HG03432 (cell line): Measurements from ENCODE around the gene FAM114A1.
A peak's percentile ranks its signal among the peaks of the same experiment; 100 is the strongest.
"Not testable (repeated sequence)": the region's sequence is repeated elsewhere in the genome, so short reads cannot be mapped to it uniquely, and the experiment has no call there.

Experiments
- ATAC-seq: cut with Tn5 transposase; IDR thresholded peaks from one replicate; pipeline ENCODE4 v1.9.1; 2021; ENCODE audit warnings: mild to moderate bottlenecking, moderate library complexity; ENCODE audit not compliant: unreplicated experiment

The FAM114A1 gene

GRCh38 chr4:38928974-38929373 is 61.4 kb downstream of the FAM114A1 start:
- ATAC-seq = no peak

DNA sequence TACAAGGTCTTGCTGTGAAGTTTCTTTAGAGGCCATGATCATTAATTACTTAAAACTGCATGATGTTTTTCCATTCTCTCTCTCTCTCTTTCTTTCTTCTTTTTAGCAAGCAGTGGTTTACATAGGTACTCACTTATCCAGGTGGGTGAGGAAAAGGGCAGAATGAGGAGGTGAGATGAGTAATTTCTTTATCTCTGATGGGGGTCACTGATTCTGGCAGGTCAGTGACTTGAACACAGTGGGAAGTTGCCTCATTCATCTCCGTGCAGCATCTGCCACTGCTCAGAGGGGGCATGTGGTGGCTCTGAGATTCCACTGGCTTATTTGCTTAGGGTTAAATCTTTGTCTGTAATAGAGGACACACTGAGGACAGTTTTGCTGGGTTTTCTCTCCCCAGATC is 62.6 kb downstream of the FAM114A1 start:
- peak; percentile 71 for ATAC-seq

- no peak for ATAC-seq
These were observed 63.1 kb downstream of the FAM114A1 start for GRCh38 chr4:38930707-38931106.

- no peak for ATAC-seq
These were observed 63.5 kb downstream of the FAM114A1 start for GRCh38 chr4:38931125-38931524.

DNA sequence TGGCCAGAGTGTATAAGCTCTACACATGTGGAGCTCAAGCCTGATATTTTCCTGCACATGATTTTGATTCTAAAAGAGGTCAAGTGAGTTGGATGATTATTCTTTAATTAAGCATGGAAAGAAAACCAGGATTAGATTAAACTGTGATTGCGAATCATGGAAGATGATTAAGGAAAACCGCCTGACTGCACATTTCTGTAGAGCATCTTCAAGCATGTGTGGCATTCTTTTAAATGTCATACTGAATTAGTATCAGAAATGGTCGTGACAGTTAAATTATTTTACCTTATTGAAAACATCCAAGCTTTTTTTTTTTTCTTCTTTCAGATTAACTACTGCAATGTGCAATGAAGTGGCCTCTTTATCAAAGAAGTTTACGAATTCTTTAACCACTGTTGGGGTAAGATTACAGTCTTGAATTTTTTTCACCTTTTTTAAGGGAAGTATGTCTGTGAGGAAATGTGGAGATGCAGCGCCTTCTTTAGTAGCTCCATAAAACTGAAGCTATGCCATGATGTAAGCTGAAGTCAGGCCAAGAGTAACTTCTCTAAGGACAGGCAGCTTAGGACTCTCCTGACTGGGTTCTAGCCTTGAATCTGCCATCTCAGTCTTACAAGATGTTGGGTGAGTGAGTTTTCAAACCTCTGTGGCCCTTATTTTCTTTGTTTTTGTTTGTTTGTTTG is 67.9 kb downstream of the FAM114A1 start:
- ATAC-seq = no peak

GRCh38 chr4:38939165-38939564 is 71.6 kb downstream of the FAM114A1 start:
- ATAC-seq = peak; percentile 94

GRCh38 chr4:38940476-38940875 is 72.9 kb downstream of the FAM114A1 start:
- no peak for ATAC-seq

DNA sequence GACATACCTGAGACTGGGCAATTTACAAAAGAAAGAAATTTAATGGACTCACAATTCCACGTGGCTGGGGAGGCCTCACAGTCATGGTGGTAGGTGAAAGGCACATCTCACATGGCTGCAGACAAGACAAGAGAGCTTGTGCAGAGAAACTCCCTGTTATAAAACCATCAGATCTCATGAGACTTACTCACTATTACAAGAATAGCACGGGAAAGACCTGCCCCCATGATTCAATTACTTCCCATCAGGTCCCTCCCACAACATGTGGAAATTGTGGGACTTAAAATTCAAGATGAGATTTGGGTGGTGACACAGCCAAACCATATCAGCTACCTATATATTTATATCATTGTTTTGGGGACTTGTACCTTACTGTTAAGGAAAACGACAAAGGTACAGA is 74.3 kb downstream of the FAM114A1 start:
- not testable (repeated sequence) for ATAC-seq

DNA sequence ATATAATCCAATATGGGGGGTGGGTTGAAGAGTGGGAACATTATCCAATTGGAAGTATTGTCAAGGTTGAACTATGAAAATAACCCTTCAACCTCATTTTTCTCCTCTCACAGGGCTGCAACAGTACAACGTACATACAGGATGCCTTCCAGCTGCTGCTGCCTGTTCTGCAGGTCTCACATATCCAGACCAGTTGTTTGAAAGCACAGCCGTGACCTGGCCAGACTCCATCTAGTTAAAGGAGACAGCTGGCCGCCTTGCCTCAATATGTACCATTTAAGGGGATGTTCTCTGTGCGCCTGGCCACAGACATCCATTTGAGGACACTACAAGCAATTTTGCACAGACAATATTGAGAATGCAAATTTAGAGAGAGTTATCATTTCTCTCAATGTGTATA is 75.7 kb downstream of the FAM114A1 start:
- no peak for ATAC-seq

- no peak for ATAC-seq
These were observed 76.8 kb downstream of the FAM114A1 start for GRCh38 chr4:38944440-38944839.

GRCh38 chr4:38946919-38947318 is 79.3 kb downstream of the FAM114A1 start:
- no peak for ATAC-seq

DNA sequence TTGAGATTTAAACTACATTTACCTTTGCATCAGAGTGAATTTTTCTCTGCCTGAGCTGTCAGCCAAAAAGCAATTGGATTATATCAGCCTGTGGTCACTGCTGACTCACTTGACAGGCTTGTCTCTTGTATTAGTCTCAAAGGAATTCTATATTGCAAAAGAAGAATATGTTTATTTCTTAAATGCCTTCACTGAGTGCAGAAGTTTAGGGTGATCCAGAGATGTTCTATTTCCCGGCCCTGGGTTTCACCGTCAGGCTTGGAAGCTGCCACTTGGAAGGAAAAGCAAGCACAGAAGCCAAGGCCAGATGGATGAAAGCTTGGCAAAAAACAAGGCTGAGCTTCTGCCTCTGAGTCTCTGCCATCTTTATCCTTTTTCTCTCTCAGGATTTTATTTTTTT is 80.9 kb downstream of the FAM114A1 start:
- no peak for ATAC-seq

DNA sequence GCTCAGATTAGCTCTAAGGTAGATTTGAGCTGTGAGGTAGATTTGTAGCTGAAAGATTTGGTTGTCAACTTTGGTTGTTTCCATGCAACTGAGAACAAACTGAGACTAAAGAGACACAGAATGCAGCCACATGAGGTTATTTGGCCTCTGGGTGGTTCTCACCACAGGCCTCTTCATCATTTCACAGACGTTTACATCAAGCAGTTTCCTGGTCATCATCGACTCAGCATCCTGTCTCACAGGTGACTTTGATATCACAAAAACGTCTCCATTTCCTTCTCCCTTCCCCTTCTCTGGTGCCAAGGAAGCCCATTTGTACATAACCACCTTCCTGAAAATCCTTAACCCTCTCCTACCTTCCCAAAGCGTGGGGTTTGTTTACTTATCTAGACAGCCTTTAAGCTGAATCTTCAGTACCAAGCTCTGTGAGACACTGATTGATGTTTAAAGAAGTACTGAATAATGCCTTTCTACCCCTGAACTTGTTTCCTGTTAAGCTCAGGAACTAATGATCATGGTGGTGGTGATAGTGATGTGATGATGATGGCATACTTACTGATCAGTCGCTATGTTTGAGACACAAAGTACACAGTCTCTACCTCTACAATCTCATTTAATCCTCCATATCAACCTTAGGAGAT is 81.9 kb downstream of the FAM114A1 start:
- ATAC-seq = no peak

DNA sequence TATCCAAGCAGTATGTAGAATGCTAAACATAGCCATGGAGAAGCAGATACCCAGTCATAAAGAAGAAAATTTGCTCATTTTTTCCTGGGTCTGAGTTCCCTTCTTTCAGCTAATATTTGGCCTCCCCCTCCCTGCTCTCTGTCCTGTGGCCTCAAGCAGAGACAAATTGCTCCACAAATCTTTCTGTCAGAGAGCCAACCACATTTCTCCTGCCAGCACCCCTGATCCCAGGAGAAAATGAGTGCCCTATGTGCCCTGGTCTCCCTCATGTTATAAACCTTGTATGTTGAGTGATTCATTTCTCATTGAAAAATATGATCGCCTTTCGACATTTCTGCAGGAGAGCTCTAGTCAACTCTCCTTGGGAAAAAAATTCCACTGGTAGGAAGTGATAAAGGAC is 82.6 kb downstream of the FAM114A1 start:
- ATAC-seq = no peak

- no peak for ATAC-seq
These were observed 83.1 kb downstream of the FAM114A1 start for GRCh38 chr4:38950734-38951133.

DNA sequence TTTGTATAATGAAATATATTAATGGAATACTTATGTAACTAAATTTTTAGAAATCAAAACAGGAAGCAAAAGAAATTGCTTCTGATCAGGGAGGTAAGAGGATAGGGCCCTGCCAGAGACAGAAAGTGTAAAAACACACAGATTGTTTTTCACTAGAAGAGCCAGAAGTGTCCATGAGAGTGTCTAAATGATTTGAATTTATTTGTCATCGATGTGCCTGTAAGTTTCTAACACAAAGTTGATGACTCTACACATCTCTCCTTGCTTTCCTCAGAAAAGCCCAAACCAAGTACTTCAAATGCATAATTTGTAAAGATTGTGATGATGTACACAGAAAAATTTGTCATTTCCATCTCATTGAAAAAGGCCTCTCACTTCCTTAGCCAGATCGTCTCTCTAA is 84.0 kb downstream of the FAM114A1 start:
- ATAC-seq = no peak

GRCh38 chr4:38952017-38952416 is 84.4 kb downstream of the FAM114A1 start:
- ATAC-seq = no peak

DNA sequence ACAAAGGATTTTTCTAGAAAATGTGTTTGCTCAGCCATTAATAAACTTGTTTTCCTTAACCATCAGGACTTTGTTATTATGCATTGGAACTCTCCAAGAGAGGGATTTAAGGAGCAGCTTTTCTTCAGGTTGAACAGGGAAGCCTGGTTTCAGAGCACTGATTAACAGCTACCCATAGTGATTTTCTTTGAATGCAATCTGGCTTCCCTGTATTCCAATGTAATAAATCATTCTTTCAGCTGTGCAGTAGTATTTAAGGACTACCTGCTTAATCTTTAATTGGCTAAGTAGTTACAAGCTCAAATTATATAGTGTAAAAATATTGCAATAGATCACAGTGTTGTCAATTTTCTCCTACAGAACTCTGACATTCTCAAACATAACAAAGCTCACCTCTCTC is 87.1 kb downstream of the FAM114A1 start:
- no peak for ATAC-seq

DNA sequence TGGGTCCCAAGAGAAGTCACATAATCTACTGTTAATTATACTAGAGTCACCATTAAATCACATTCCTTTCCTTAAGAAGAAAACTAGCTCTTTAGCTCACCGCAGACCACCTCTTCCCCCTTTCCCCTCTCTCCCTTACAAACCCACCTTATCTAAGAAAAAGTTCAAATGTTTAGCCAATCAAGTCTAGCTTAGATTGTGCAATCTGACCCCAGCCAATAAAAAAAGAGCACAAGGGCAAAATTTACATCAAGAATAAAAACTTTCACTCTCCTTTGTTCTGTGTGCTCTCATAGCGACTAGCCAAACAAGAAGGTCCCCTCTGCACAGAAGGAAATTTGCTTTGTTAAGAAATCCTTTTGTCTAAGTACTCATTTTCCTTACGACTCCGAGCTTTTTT is 88.4 kb downstream of the FAM114A1 start:
- no peak for ATAC-seq

GRCh38 chr4:38957261-38957815 is 89.7 kb downstream of the FAM114A1 start:
- no peak for ATAC-seq

GRCh38 chr4:38957893-38958292 is 90.3 kb downstream of the FAM114A1 start:
- no peak for ATAC-seq

- no peak for ATAC-seq
These were observed 91.0 kb downstream of the FAM114A1 start for GRCh38 chr4:38958453-38959190.
